OCI-LY1 (cell line): ENCODE measurements around the gene ZKSCAN8.

Source experiments
- CTCF ChIP-seq: fragments of 200-600 bp; sonication (generic), shearing (Covaris generic); IDR thresholded peaks from 2 replicates; pipeline ENCODE4 v1.5.1; 2017; ENCODE audit warnings: mild to moderate bottlenecking, antibody characterized with exemption, low read length, moderate library complexity, mixed read lengths
- EZH2 ChIP-seq: fragments of 200-600 bp; sonication (generic), shearing (Covaris generic); IDR thresholded peaks from 2 replicates; pipeline ENCODE4 v1.8.0; 2017; ENCODE audit warnings: borderline replicate concordance, mixed run types, mild to moderate bottlenecking, antibody characterized with exemption, low read length, moderate library complexity, mixed read lengths

DNA sequence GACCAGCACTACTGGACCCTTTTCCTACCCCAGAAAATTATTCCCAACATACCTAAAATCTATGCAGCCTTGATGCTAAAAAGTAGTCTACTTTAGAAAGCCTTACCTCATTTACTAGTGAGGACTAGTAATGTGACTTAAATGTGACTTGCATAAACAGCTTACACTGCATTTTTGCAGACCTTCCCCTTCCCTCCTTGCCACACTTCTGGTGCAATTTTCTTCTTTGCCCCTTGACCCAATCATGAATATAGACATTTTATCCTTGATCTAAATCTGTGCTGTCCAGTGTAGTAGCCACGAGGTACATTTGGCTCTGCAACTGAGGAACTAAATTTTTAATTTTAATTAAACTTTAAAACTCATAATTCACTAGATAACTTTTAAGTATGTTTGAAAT lies 7.0 kb upstream of the ZKSCAN8 start:
- TF ChIP-seq CTCF, result no peak
- no peak for TF ChIP-seq EZH2
